ENCODE data around the gene CYP4F22.

CYP4F22 gene

GRCh38 chr19:15595069-15595468 is 86.7 kb downstream of the CYP4F22 start:
- no peaks in the 10 kb centered on the region for H3K4me1 ChIP-seq (ENCODE audit: control insufficient read depth, insufficient read depth, low read length)
- no peak overlapping the region for H3K27ac ChIP-seq (ENCODE audit: low read depth, low read length)
- no peak overlapping the region for H3K4me3 ChIP-seq (ENCODE audit: low read length)
- H3K36me3 ChIP-seq (ENCODE audit: control insufficient read depth, insufficient read depth, low read length): no peaks in the 10 kb centered on the region
- no peaks in the 10 kb centered on the region for H3K27me3 ChIP-seq (ENCODE audit: control insufficient read depth, insufficient read depth, low read length)
- H3K9ac ChIP-seq (ENCODE audit: low read length): no peak overlapping the region

Data from rectal smooth muscle tissue (tissue), 1 donor.